HG03565 (cell line): ENCODE data around the gene DCTN5.
A peak's percentile ranks its signal among the peaks of the same experiment; 100 is the strongest.
"Not testable (repeated sequence)": the region's sequence is repeated elsewhere in the genome, so short reads cannot be mapped to it uniquely, and the experiment has no call there.

ENCODE experiments used
- ATAC-seq: cut with Tn5 transposase; IDR thresholded peaks from one replicate; pipeline ENCODE4 v1.9.1; 2021; ENCODE audit warnings: mild to moderate bottlenecking, moderate library complexity; ENCODE audit not compliant: unreplicated experiment

The DCTN5 gene

DNA sequence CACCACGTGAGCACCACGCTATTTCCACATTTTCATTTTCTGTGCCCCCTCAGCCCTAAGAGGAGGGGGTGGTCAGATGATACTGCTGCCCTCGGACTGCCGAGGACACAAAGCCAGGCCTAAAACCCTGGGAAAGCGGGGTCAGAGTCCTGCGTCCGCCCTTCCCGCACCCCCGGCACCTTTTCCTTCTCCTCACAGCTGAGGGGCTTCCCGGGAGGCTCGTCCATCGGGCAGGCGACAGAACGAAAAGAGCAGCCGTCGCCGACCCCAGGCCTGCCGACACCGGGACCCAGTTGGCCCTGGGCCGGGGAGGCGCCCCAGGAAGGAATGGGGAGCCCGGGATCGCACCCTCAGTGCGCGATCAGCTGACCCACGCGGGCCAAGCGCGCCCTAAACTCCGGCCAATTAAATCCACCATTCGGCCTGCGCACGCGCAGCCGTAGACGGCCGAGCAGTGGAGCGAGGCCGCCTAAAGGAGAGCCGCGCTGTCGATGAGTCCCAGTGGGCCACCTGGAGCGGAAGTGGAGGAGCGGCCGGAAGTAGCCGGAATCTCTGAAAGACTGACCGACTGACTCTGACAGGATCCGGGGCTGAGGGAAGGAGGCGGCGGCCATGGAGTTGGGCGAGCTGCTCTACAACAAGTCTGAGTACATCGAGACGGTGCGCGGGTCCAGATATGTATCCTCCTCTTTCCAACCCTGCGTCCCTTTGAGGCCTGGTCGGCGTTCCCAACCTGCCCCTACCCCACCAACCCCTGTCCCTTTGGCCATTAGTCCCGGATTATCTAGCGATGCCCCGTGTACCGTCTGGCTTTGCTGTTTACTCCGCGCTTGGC lies at the start of gene DCTN5, which contains the start of gene PALB2:
Gene DCTN5 (plus strand): TSS at position 536 of the 835 bp plus-strand sequence. CDS start 77 bp downstream, at position 613.
Gene PALB2 (minus strand): TSS at position 380 of the 835 bp plus-strand sequence. CDS start 153 bp downstream, at position 227.
- peak; percentile 96 for ATAC-seq

GRCh38 chr16:23594186-23594585 lies 47.1 kb upstream of the DCTN5 start:
- no peak for ATAC-seq

DNA sequence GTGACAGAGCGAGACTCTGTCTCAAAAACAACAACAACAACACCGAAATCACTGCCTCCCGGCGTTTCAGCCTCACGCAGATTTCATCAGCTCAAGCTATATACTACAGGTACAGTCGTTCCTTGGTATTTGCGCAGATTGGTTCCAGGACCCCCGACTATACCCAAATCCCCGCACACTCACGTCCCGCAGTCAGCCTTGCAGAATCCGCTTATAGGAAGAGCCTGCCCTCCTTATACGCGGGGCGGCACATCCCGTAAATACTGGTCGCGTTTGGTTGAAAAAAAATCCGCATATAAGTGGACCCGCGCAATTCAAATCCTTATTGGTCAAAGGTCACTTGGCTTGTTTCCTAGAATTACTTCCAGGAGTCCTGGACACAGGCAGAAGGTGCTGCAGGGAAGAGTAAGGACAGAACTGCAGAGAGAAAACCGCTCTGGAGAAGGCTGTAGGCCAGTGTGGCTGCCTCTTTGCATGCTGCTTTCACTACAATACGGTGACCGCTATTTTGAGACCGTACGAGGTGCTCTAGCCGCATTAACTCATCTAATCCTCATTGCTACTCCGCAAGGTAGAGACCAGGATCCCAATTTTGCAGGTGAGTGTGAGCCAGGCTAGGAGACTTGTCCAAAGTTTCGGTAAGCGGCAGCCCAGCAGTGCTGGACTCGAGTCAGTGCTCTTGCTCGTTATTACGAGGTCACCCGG lies 45.9 kb upstream of the DCTN5 start:
- peak; percentile 3 for ATAC-seq

- ATAC-seq, result peak; percentile 89
These were observed 45.1 kb upstream of the DCTN5 start, which contains the start of gene NDUFAB1 for GRCh38 chr16:23595951-23596720. Gene NDUFAB1 (minus strand): TSS chr16:23596316. CDS start chr16:23596290, 26 bp downstream.

- no peak for ATAC-seq
These were observed 44.1 kb upstream of the DCTN5 start for GRCh38 chr16:23597003-23597756.

- ATAC-seq, result no peak
These were observed 33.5 kb upstream of the DCTN5 start for GRCh38 chr16:23607726-23608125.

GRCh38 chr16:23608194-23608593 lies 33.1 kb upstream of the DCTN5 start:
- no peak for ATAC-seq

DNA sequence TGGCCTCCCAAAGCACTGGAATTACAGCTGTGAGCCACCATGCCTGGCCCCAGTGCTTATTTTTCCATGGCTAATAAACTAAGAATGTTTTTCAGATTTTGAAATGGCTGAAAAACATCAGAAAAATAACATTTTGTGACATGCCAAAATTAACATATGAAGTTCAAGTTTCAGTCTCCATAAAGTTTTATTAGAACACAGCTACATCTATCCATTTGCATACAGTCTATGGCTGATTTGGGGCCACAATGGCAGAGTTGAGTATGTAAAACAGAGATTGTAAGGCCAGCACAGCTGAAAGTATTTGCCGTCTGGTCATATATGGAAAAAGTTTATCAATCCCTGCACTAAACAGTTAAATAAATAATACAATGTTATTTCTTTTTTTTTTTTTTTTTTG lies 31.3 kb upstream of the DCTN5 start:
- no peak for ATAC-seq

- ATAC-seq, result not testable (repeated sequence)
These were observed 30.4 kb upstream of the DCTN5 start for GRCh38 chr16:23610905-23611304.

GRCh38 chr16:23611936-23612335 lies 29.3 kb upstream of the DCTN5 start:
- no peak for ATAC-seq

GRCh38 chr16:23615805-23616204 lies 25.5 kb upstream of the DCTN5 start:
- ATAC-seq, result no peak

DNA sequence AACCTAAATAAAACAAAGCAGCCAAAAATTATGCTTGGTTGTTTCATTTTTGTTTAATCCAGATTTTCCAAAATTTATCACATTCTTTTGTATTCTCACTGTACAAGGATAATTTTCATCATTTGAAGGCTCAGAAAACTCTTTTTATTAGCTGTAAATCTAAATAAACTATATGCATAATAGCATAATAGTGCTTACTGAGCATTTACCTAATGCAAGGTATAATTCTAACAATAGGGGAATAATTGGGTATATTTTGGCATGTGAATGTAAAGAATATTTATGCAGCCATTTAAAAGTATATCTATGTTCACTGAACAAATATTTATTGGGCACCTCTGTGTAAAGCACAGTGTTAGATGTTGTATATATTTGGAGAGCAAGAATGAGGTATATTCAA lies 17.2 kb upstream of the DCTN5 start:
- no peak for ATAC-seq

- ATAC-seq, result no peak
These were observed 11.8 kb upstream of the DCTN5 start for GRCh38 chr16:23629516-23629915.

- ATAC-seq, result not testable (repeated sequence)
These were observed 9.4 kb upstream of the DCTN5 start for GRCh38 chr16:23631874-23632273.

- no peak for ATAC-seq
These were observed 6.7 kb upstream of the DCTN5 start for GRCh38 chr16:23634461-23635036.

DNA sequence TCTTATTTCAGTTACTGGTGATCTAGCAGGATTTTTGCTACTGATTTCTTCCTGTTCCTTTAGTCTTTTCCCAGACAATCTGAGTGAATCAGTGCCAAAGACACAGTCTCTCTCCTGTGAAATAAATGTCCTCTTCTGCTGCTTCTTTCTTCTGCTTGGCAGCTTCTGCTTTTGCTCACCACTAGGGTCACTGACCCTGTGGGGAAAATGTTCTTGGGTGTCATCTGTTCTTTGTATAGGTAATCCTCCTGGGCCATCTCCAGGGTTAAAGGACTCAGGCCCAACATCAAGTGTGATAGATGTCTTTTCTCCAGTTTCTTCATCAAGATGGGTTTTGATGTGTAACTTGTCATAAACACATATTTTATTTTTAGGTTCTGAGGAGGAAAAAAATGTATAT lies 5.3 kb upstream of the DCTN5 start:
- ATAC-seq, result no peak

- ATAC-seq, result no peak
These were observed 693 bp upstream of the DCTN5 start for GRCh38 chr16:23640615-23640930.

- ATAC-seq, result no peak
These were observed 1.0 kb downstream of the DCTN5 start for GRCh38 chr16:23642246-23642774.

GRCh38 chr16:23650674-23651416 lies 9.6 kb downstream of the DCTN5 start:
- ATAC-seq, result no peak
